Uterus (tissue), 2 donors: Measurements from ENCODE around the gene PATE1.

ENCODE experiments used
- POLR2A ChIP-seq, 2 donors: fragments of 450-650 bp; IDR thresholded peaks; one replicate each; pipeline ENCODE4 v1.6.1; 2016; ENCODE audit warnings: antibody characterized with exemption in 2 of 2, mild to moderate bottlenecking in 1 of 2, moderate library complexity in 1 of 2
- TF ChIP-seq, protein P1 (sequence below), 4 experiments: fragments of 200-600 bp in 2 of 4; fragments of 450-650 bp in 2 of 4; sonication (generic) in 2 of 4; IDR thresholded peaks; one replicate each; pipeline ENCODE4 v1.5.1; 2016 to 2019; ENCODE audit warnings: antibody characterized with exemption in 4 of 4, mild to moderate bottlenecking in 2 of 4, moderate library complexity in 1 of 4

DNA sequence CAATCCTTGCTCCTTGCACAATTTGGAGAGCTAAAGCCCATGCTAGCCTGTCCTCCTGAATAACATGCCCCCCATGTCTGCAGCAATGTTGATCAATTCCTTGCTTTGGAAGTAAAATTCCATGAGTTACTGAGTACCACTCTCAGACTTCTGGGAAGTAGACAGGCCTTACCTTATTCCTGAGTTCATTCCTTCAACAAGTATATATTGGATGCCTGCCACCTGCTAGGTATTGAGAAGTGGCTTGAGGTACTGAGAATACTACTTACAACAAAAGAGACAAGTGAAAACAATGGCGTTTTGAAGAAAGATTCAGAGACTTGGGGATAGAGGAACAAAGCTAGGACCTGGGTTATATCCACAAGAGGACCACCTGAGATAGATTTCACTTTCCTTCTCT is 20.2 kb downstream of the PATE1 start:
- TF ChIP-seq, protein P1, sequence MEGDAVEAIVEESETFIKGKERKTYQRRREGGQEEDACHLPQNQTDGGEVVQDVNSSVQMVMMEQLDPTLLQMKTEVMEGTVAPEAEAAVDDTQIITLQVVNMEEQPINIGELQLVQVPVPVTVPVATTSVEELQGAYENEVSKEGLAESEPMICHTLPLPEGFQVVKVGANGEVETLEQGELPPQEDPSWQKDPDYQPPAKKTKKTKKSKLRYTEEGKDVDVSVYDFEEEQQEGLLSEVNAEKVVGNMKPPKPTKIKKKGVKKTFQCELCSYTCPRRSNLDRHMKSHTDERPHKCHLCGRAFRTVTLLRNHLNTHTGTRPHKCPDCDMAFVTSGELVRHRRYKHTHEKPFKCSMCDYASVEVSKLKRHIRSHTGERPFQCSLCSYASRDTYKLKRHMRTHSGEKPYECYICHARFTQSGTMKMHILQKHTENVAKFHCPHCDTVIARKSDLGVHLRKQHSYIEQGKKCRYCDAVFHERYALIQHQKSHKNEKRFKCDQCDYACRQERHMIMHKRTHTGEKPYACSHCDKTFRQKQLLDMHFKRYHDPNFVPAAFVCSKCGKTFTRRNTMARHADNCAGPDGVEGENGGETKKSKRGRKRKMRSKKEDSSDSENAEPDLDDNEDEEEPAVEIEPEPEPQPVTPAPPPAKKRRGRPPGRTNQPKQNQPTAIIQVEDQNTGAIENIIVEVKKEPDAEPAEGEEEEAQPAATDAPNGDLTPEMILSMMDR (IDR thresholded peaks at IDR 0.05), result no peak
- TF ChIP-seq POLR2A (IDR thresholded peaks at IDR 0.05), result no peak
